Measurements from ENCODE around the gene TENT5C. TPM values are rescaled to one million over a fixed set of nuclear protein-coding genes. Genes with fewer than 3 reads are reported as not detected.
A peak's percentile ranks its signal among the peaks of the same experiment; 100 is the strongest.

Gene TENT5C
- total RNA-seq, 1 donor from 2014 or later: not detected

DNA sequence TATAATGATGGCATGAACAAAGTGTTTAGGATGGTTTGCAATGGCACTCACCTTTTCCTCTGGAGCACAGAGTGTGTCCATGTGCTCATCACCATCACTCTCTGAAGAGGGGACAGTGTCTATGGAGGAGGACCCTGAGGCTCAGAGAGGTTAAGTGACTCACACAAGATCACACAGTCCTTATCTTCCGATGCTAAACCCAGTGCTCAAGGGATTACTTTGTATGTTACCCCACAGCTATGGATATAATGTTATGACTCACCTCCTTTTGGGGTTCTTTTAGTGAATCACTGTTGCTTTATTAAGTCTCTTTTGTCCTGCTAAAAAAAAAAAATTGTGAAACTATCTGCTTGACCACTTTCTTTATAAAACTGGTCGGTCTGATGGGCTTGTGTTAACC is 67.6 kb downstream of the TENT5C start:
- peak; percentile 11 for DNase-seq (ENCODE audit: low read depth)

DNA sequence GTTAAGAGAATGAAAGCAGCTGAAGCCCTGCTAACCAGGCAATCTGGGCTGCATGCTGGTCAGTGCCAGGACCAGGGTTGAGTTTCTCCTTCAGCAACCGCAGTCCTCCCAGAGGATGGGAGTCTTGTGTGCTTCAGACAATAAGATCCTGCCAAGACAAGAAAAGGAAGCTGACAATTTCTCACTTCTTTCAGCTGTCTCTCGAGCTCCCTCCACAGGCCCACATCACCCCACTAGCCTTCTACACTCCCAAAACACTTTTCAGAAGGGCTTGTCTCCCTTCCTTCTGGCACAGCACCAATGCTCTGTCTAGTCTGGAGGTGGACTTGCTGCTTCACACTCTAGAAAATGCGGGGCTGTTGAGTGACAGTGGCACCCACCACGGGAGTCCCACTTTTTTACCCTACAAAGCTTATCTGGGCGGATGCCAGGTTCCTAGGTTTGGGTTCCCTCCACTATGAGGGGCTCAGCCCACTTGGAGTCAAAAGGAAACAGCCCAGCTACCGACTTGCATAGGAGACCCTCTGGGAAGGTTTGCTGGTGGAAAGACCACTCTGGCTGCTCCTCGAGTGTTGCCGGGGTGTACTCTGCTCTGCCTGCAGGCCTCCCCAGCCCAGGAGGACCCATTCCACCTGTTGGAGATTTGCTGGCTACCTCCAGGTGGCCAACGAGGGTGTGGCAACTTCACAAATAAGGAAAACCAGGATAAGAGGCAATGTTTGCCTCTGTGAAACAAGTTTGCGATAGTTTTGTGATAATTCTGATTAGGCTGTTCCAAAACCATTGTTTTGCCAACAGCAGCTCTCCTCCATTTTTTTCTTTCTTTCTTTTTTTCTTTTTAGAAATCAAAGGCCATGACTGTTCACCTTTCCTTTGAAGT is 68.9 kb downstream of the TENT5C start:
- DNase-seq (ENCODE audit: low read depth): peak; percentile 52

DNA sequence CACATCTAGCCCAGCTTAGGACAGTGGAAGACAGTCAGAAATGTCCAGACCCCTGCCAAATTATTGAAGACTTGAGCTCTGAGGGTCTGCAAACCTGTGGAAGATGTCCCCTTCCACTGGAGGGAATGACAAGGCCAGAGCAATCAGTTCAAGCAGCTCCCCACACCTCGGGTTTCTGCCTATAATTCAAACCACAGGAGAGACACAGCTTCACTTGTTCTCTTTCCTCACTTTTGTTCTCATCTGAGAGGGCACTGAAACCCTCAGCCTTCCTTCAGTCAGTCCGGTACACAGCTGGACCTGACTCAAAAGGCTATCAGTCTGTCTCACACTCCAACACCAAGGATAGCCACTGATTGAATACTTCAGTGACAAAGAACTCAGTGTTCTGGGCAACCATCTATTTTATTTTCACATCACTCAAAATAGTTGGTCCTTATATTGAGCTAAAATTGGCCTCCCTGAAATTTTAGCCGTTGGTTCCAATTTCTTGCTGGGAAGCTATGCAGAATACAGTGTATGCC is 70.1 kb downstream of the TENT5C start:
- DNase-seq (ENCODE audit: low read depth): no peak

DNA sequence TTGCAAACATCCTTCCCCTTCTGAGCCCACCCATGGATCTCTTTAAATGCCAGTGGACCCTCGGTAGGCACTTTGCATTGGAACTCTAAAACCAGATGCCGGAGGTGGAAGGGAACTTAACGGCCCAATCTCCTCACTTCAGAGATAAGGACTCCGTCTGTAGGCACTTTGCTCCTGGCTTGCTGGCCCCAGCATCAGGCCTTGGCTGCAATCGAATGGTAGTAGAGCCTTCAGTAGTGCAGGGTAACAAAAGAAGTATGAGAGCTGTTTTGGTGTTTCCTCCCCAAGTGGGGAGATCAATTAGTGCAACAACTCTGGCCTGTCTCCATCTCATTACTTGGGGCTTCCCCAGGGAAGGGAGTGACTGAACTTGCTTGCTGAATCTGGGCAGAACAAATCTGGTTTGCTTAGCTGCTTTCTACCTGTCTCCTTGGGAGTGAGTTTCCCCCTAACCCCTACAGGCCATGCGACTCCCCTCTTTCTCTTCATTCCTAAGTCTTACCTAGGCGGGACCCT is 70.8 kb downstream of the TENT5C start:
- DNase-seq (ENCODE audit: low read depth): no peak

Other genes with a start within 250 kb of the TENT5C start
- gene MAN1A2, start 238.6 kb upstream of the TENT5C start, total RNA-seq: 39.8 and 46.0 TPM in 2 replicates

All from myocyte (in vitro differentiated cells).